HL-60 (cell line): ENCODE measurements around the gene SCIN.

ENCODE experiments used
- GABPA ChIP-seq: IDR thresholded peaks from 2 replicates; pipeline ENCODE4 v1.6.1; 2012; ENCODE audit warnings: low read depth
- POLR2AphosphoS5 ChIP-seq: IDR thresholded peaks from 2 replicates; pipeline ENCODE4 v1.6.1; 2012; ENCODE audit warnings: low read depth
- SPI1 ChIP-seq: IDR thresholded peaks from 2 replicates; pipeline ENCODE4 v1.6.1; 2012; ENCODE audit warnings: low read depth, mild to moderate bottlenecking, borderline replicate concordance
- TF ChIP-seq, protein P1 (sequence below): IDR thresholded peaks from one replicate; pipeline ENCODE4 v1.5.1; 2011; ENCODE audit warnings: low read length, control low read depth, inconsistent platforms; ENCODE audit not compliant: insufficient read depth
- TF ChIP-seq, protein P2 (sequence below): IDR thresholded peaks from 2 replicates; pipeline ENCODE4 v1.6.1; 2012; ENCODE audit warnings: low read depth; ENCODE audit not compliant: insufficient replicate concordance

DNA sequence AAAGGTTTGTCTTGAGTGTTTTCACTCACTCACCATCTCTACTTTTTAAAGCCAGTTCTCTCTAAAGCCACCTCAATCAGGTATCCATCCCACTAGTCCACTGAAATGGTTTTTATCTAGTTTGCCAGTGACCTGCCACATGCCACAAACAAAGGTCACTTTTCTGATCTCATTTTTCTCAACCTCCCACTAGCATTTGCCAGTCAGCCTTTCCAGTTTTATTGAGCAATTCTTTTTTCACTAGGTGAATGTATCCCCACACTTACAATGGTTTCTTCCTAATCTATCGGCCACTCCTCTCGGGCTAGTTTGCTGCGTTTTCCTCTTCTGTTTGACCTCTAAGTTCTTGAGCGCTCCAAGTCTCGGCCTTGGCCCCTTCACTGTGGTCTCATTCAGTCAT is 72.0 kb downstream of the SCIN start:
- TF ChIP-seq, protein P1, sequence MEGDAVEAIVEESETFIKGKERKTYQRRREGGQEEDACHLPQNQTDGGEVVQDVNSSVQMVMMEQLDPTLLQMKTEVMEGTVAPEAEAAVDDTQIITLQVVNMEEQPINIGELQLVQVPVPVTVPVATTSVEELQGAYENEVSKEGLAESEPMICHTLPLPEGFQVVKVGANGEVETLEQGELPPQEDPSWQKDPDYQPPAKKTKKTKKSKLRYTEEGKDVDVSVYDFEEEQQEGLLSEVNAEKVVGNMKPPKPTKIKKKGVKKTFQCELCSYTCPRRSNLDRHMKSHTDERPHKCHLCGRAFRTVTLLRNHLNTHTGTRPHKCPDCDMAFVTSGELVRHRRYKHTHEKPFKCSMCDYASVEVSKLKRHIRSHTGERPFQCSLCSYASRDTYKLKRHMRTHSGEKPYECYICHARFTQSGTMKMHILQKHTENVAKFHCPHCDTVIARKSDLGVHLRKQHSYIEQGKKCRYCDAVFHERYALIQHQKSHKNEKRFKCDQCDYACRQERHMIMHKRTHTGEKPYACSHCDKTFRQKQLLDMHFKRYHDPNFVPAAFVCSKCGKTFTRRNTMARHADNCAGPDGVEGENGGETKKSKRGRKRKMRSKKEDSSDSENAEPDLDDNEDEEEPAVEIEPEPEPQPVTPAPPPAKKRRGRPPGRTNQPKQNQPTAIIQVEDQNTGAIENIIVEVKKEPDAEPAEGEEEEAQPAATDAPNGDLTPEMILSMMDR: no peak
- TF ChIP-seq POLR2AphosphoS5: no peak
- no peak for TF ChIP-seq GABPA
- TF ChIP-seq, protein P2, sequence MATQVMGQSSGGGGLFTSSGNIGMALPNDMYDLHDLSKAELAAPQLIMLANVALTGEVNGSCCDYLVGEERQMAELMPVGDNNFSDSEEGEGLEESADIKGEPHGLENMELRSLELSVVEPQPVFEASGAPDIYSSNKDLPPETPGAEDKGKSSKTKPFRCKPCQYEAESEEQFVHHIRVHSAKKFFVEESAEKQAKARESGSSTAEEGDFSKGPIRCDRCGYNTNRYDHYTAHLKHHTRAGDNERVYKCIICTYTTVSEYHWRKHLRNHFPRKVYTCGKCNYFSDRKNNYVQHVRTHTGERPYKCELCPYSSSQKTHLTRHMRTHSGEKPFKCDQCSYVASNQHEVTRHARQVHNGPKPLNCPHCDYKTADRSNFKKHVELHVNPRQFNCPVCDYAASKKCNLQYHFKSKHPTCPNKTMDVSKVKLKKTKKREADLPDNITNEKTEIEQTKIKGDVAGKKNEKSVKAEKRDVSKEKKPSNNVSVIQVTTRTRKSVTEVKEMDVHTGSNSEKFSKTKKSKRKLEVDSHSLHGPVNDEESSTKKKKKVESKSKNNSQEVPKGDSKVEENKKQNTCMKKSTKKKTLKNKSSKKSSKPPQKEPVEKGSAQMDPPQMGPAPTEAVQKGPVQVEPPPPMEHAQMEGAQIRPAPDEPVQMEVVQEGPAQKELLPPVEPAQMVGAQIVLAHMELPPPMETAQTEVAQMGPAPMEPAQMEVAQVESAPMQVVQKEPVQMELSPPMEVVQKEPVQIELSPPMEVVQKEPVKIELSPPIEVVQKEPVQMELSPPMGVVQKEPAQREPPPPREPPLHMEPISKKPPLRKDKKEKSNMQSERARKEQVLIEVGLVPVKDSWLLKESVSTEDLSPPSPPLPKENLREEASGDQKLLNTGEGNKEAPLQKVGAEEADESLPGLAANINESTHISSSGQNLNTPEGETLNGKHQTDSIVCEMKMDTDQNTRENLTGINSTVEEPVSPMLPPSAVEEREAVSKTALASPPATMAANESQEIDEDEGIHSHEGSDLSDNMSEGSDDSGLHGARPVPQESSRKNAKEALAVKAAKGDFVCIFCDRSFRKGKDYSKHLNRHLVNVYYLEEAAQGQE: no peak
- TF ChIP-seq SPI1: no peak
